ENCODE results near the gene MED8. TPM values are rescaled to one million over a fixed set of nuclear protein-coding genes. Genes with fewer than 3 reads are reported as not detected.
A peak's percentile ranks its signal among the peaks of the same experiment; 100 is the strongest.

The MED8 gene
- total and polyA plus RNA-seq, 2 experiments from 2014 or later, result 16.6 to 25.7 TPM

GRCh38 chr1:43367904-43368645 is 21.5 kb downstream of the MED8 start, which contains the start of gene ELOVL1 (continued):
- TF ChIP-seq EZH2 (IDR thresholded peaks at IDR 0.05; ENCODE audit: low read depth, unreplicated experiment) (no peak), NANOG (IDR thresholded peaks at IDR 0.05; ENCODE audit: borderline replicate concordance) (no peak), ZNF114 (CRISPR knock-in tag; IDR thresholded peaks at IDR 0.05) (no peak), STAT1 (IDR thresholded peaks at IDR 0.05; ENCODE audit: unreplicated experiment) (no peak), ETS1 (IDR thresholded peaks at IDR 0.05) (no peak), ZNF331 (CRISPR knock-in tag; IDR thresholded peaks at IDR 0.05; ENCODE audit: low read depth) (no peak), POLR2AphosphoS5 (IDR thresholded peaks at IDR 0.05; ENCODE audit: low read depth) (peak; percentile 90), JUNB (IDR thresholded peaks at IDR 0.05; ENCODE audit: unreplicated experiment) (no peak)

GRCh38 chr1:43367026-43367903 is 22.3 kb downstream of the MED8 start:
- Histone ChIP-seq H4K20me1 (replicated peaks; ENCODE audit: insufficient read depth) (peaks cover 11% of the 10 kb centered on the region), H3K79me2 (replicated peaks; ENCODE audit: insufficient read depth) (peaks cover 8% of the 10 kb centered on the region), H2AFZ (0 out of 2 replicates have a peak overlapping the region, but pooled peaks have one; percentile 56), H3K4me2 (peak overlapping the region; percentile 94), H3K27me3 (ENCODE audit: insufficient read depth) (no peaks in the 10 kb centered on the region), H3K4me3 (peak overlapping the region; percentile 90), H3F3A (replicated peaks; ENCODE audit: low read depth) (peaks cover 23% of the 10 kb centered on the region), H3K9me2 (ENCODE audit: insufficient read depth) (no peaks in the 10 kb centered on the region), H3K36me3 (ENCODE audit: insufficient read depth) (peaks cover 7% of the 10 kb centered on the region; the same call in 1 of the 2 replicates), H3K4me1 (ENCODE audit: insufficient read depth) (peaks cover 19% of the 10 kb centered on the region), H3K27ac (ENCODE audit: low read depth) (peak overlapping the region; percentile 48; the same call in 1 of the 2 replicates)
- peaks cover 6% of the 10 kb centered on the region for H3K27me3 Mint-ChIP-seq (ENCODE audit: insufficient read depth, low read depth, poor library complexity)
- DNase-seq (ENCODE audit: low spot score) (peak; percentile 63), ATAC-seq (peak; percentile 48)
- no peak overlapping the region for H3K27ac Mint-ChIP-seq
- peak overlapping the region; percentile 82 for H3K4me3 Mint-ChIP-seq
- no peaks in the 10 kb centered on the region; the same call in 2 of the 3 replicates for H3K9me3 Mint-ChIP-seq
- H3K36me3 Mint-ChIP-seq (ENCODE audit: low read depth), result peaks cover 25% of the 10 kb centered on the region
- peaks cover 21% of the 10 kb centered on the region for H3K4me1 Mint-ChIP-seq
- no peak for TF ChIP-seq ETS1 (IDR thresholded peaks at IDR 0.05)
- no peak for TF ChIP-seq ZNF331 (CRISPR knock-in tag; IDR thresholded peaks at IDR 0.05; ENCODE audit: low read depth)
- TF ChIP-seq REST (IDR thresholded peaks at IDR 0.05; ENCODE audit: unreplicated experiment), result no peak
- no peak for TF ChIP-seq ZNF462 (CRISPR knock-in tag; IDR thresholded peaks at IDR 0.05)

Measured in GM23338 (cell line).